Daoy (cell line): ENCODE data around the gene CHCHD6. TPM values are rescaled to one million over a fixed set of nuclear protein-coding genes. Genes with fewer than 3 reads are reported as not detected.

ENCODE experiments used
- DNase-seq: peaks from one replicate; pipeline ENCODE4 v3.0.0-alpha.2; 2015; ENCODE audit warnings: low read depth
- total RNA-seq: library from RNA; depleted of rRNA; stranded (reverse); fragments of >200 nt; shearing (Covaris generic); gene quantifications from 2 replicates; pipeline ENCODE4 v1.2.3, GENCODE V29; 2014

The CHCHD6 gene
- total RNA-seq, 1 experiment from 2014 or later, result 19.8 TPM

DNA sequence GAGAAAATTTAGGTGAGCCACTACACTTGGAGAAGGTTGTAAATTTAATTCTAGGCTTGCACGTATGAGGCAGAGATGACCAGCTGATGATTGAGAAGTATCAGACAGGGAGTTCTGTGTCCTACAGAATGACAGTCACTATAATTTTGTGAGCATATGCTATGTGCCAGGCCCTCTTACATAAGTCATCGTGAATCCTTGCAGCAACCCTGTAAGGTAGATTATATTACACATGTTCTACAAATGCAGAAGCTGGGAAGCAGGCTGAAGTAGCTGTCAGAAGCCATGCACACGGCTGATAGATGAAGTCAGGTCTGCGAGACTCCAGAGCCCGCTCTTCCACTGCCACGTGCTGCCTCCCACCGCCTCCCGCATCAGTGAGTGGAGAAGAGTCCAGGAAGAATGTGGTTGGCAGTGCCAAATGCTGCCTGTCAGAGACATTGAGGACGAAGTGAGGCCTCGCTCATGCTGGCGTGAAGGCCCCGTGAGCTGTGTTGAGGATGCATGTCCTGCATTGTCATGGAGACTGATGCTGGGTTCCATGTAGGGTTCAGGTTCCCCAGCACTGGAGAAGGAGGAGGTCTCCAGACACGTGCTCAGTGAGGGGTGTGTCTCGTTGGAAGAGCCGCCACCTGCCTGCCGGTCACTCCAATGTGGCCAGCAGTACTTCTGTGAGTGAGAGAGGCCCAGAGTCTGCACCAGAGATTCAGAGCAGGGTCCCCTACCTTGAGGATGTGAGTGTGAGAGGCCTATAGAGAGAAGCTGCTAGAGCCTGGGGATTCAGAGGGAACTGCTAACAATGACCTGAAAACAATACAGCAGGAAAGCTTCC, 155.6 kb downstream of the CHCHD6 start:
- no peak for DNase-seq

DNA sequence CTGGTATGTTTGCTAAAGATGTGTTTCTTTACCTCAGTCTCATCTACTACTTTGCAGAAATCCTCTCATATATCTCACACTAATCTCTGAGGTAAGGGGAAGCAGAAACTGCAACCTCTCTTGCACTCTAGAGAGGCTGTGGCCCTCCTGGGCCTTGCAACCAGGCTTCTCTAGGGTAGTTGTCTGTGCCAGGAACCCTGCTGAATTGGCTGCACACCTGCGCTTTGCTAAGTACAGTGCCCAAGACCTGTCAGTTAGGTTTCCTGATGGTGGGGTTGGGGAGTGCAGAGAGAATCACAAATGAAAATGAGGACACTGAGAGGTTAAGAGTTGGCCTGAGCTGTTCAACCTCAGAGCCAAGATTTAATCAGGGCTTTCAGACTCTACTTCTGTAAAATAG, 161.7 kb downstream of the CHCHD6 start:
- no peak for DNase-seq

DNA sequence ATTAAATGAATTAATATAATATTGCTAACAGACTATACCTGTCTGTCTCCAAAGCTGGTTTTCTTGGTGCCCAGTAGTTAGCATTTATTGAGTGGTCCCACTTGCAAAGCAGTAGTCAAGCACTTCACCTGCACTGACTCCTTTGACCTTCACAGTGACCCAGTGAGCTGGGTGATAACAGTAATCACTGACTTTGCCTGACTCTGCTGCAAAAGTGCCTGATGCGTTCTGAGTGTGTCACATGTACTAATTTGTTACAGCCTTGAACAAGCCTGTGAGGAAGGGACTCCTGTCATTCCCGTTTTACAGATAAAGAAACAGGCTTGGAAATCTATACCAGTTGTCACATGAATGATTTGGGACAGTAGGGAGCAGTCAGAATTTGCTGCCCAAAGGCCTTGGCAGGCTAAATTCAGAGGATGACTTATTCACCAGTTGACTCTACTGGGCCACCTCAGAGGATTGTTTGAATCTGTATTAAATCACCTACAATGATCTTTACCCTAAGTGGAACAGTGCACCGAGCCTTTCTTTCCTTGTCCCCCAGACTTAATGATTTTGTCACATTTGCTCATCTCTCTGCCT, 162.2 kb downstream of the CHCHD6 start:
- no peak for DNase-seq

DNA sequence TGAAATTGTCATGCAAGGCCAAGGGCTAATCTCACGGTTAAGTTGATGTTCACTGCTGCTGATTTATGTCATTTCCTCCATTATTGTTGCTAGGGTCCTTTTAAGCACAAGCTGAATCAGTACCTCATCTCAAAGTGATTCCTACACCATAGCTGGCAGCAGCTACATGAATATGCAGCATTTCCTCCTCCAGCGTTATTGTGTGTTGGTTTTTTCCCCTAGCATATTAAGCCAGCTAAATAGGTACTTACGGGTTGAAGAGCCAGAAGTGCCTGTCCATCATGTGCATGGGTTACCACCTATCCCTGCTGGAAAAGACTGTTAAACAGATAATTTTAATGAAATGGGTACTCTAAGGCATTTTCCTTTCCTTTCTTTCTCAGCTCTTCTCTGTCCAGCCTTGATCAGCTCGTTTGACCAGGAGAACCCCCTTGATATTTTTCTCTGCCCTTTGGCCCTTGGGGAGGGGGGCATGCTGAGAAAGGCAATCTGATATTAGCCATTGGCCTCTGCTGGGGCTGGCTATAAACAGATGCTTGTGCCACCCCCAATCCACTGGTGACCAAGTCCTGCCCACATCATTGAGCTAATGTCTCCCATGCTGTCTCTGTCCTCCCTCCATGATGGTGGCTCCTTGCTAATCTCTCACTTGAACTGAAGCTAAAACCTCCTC, 163.3 kb downstream of the CHCHD6 start:
- no peak for DNase-seq

DNA sequence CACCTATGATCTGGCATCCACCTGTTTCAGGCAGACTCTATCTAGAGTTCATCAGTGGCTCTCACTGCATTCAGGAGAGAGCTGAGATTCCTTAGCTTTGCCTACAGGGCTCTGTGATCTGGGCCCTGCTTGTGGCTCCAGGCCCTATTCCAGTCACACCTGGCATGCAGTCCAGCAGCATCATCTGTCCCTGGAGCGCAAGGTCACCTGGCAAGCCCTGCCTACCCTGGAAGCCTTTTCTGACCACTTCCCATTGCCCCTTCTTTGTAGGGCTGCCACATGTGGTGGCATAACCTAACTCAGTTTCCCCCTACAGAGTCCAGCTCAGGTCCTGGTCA, 163.8 kb downstream of the CHCHD6 start:
- DNase-seq, result no peak

DNA sequence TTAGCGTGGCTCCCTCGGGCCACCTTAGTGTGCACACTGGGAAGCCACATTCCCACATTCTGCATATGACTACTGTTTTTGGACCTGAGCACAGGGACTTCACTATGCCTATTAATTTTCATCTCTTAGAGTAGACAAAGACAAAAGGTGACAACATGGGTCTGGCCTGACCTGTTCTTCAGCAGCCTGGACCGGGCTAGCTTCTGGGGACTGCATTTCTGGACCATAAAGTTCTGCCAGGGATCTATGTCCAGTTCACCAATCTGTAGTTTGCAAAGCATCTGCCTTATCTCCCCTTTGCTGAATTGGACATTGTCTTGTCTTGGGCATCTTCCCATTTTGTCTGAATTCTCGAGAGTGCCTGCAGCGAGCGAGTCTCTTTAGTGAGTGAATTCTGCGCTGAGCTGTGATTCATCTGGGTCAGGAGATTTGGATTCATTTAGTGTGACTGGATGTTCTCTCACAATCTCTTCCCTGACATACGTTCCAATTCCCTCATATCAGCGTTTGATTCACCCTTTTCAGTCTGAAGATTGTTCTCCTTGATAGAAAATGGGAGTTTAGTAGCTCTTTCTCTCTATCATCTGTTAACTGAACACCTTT, 166.7 kb downstream of the CHCHD6 start:
- DNase-seq, result no peak

DNA sequence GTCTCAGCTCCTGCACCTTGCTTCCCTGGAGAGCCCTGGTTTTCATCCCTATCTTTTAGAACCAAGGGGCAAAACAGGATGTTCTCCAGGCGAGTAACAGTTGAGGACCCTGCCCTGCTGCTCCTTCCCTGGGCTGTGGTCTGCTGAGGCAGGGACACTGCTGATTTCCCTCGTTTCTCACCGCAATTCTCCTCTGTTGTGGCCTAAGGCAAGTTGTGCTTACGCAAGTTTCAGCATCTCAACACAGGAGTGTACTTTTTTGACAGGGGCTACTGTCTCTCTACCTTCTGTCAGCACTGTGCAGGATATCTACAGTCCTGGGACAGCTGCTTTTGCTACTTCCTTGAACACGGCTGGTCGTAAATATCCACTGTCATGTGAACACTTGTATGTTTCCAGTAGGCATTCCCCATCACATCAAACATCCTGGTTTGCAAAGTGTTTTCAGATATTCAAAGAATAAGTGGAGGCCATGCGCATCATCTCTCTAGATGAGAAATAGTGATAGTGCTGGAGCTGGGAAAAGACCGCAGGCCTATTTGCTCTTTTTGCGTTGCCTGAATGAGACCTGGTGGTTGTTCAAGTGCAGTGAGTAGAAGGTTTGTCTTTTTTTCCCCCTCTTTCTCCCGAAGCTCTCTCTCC, 168.8 kb downstream of the CHCHD6 start:
- no peak for DNase-seq

DNA sequence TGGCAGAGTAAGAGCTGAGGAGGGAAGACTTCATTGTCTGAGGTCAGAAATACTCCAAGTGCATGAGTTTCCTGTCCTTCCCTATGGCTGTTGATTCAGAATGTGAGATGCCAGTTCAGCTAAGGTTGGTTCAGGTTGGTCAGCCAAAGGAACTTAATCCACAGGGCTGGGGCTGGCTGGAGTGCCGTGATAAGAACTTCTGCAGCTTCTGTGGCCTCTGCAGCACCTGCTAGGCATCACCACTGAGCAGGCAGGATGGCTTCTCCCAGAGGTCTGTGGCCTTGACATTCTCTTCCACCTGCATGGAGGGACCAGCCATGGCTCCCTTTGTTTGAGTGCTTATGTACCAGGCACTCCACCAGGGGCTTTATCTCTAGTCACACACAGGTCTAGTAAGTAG, 169.4 kb downstream of the CHCHD6 start:
- no peak for DNase-seq

DNA sequence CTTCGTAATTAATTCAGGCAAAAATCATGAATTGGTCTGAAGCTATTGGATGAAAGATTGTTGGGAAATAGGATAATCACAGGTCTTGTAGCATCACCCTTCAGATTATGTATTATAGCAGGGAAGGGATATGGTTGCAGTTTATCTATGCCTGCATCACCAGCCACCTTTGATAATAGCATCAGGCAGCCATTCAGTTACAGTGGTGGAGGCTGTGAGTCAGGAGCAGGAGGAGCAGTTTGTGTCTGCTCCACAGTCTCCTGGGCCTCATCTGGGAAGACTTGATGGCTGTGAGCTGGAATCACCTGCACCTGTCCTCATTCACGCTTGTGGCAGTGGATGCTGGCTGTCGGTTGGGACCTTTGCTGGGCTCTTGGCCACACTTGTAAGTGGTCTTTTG, 174.6 kb downstream of the CHCHD6 start:
- DNase-seq, result no peak

DNA sequence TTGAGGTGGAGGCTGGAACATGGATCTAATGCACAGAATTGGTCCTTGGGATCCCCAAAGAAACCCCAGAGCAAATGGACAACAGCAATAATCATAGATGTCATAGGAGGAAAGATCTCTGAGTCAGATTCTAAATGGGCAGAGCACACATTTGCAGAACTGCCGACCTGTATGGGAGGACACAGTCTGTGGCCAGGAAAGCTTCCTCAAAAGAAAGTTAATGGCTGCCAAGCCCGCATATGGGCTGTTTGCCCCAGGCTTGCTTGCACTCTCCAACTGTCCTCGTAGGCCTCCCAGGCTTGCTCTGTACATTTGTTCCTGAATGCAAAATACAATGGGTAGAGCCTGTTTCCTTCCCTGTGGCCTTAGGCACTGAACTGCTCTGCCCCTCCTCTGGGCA, 176.9 kb downstream of the CHCHD6 start:
- no peak for DNase-seq

DNA sequence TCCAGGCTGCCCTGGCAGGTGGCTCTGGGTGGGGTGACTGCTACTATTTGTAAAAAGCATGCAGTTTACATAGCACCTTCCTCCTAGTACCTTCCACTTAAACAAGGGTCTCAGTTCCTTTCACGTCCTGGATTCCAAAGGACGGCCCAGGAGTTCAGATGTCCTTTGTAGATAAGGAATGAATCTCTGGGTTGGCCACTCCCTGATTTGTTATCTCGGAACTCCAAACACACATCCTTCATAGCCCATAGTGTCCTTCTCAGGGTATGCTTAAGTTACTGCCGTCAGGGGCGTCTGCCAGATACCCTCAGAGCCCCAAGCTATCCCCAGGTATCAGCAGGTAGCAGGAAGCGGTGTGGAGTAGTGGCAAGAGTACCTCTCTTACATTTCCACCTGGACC, 177.8 kb downstream of the CHCHD6 start:
- DNase-seq, result no peak

DNA sequence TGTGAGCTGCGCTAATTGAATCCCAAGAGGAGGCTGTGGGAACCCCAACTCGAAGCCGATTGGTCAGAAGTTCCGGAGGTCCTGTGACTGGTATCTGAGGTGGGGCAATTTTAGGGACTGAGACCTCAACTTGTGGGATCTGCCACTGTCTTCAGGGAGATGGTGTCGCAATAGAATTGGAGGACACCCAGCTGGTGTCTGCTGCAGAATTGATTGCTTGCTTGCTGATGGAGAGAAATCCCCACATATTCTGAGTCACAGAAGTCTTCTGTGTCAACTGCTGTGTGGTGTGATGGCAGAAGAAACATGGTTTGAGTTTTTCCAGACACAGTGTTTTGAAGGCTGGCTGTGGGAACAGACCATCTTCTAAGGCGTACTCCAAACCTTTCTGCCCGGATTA, 179.2 kb downstream of the CHCHD6 start:
- DNase-seq, result no peak

DNA sequence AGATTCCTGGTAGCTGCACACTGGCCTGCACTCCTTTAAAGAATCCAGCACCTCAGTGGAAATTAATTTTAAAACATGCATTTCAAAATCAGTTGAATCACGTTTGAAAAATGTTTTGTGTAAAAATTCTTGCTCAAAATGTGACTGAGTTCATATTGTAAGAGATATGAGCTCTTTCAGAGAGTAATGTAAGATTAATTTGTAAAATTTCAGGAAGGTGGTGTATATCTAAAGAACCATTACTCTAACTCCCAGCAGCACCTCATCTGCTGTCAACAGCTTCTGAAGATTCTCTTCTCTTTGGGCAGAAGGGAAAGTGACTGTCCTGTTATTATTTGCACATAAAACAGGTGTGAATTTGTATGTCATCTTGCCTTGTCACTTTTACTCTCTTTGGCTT, 181.4 kb downstream of the CHCHD6 start:
- DNase-seq, result no peak

DNA sequence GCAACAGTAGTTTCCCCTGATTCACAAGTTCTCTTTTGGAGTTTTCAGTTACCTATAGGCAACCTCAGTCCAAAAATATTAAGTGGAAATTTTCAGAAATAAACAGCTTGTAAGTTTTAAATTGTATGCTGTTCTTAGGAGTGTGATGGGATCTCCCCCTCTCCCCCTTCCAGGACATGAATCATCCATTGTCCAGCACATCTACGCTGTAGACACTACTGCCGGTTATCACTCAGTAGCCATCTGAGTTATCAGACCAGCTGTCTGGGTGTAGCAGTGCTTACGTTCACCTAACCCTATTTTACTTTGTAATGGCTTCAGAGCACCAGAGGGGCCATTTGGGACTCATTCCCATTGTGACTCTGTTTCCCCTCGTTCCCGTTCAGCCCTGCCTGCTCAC, 182.2 kb downstream of the CHCHD6 start:
- DNase-seq, result peak; percentile 36

DNA sequence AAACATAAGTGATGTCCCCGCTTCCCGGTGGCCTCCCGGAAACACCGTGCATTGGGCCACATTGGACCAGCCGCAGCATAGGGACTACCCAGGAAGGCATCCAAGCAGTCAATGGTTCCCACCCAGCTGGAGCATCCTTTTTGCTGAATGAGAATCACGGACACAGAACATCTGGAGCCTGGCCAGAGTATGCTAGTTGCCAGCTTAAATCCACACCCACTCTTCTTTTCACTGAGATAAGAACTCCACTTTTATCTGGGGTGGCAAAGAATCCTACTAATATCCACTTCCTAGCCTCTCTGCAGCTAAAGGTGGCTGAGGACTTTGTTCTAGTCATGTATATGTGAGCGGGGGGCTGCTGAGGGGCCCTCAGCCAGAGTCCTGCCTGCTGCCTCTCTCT, 183.6 kb downstream of the CHCHD6 start:
- no peak for DNase-seq

DNA sequence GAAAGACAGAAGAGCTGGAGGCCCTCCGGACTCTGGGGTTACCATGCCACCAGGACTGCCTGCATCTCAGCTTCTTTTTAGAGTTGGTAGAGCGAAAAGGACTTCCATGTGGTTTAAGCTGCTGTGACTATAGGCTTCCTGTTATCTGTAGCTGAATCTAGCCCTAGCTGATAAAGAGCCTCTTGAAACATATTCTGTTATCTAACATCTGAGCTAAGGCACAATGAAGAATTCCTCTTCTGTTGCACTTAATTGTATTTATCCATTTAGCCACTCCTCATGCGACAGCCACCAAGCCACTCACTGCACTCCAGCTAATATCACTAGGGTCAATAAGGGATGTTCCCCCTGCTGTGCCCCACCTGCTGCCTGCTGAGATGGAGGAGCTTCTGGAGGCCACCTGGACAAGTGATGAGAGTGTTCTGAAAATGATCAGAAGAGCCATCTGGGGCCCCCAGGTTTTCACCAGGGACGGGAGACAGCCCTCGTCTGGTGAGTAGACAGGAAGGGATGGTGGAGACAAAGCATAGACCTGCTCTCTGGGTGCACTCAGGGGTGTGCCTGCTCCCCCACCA, 184.2 kb downstream of the CHCHD6 start:
- DNase-seq, result no peak

DNA sequence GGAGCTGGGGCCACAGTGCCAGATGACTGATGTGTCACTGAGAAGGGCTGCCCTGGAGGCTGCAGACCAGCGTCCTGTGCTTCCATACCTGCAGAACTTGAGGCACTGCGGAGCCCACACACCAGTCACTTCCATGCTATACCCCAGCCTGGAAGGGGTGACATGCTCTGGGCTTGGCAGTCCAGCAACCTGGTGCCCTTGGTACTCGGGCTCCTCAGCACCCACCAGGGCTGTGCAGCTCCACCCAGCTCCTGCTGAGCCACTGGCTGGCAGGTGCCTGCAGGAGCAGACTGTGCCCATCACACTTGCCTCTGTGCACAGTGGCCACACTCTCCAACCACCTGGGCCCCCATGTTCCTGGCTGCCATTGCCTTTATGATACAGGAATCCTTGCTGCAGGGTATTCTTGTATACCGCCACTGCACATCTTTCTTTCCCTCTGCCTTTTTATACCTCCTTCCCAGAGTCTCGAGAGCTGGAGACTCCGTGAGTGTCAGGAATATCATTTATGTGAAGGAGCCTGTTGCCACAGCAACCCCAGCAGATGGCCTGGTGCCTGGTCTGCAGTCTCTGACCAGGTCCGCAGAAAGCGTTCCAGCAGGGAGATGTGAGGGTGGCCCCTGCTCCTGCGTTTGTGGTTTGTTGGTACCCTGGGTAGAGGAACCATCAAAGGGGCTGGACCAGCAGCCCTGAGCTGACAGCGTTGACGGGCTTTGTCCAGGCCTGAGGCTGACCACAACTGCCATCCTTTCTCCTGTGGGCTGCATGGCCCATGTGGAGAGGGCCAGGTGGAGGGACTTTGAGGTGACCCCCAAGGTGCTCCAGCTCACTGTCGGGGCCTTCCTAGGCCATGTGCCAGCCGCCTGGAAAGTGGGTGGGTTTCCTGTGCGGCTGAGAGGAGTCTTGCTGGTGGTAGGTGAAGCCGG, 185.5 kb downstream of the CHCHD6 start:
- DNase-seq, result no peak

DNA sequence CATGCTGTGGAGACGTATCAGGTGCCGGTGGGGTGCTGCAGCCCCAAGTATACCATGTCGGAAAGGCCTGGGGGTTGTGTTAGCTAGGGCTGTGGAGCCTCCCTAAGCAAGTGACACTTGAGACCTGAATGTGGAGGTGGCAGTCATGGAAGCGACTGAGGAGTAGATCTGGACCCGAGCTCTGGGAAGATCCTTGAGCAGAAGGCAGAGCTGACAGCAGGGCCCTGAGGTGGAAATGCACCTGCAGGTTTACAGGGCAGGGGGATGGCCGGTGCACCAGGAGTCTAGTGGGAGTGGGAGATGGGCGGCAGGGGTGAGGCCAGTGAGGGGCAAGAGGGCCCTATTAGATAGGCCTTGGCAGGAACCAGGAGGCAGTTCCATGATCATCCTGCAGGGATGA, 187.1 kb downstream of the CHCHD6 start:
- DNase-seq, result no peak

DNA sequence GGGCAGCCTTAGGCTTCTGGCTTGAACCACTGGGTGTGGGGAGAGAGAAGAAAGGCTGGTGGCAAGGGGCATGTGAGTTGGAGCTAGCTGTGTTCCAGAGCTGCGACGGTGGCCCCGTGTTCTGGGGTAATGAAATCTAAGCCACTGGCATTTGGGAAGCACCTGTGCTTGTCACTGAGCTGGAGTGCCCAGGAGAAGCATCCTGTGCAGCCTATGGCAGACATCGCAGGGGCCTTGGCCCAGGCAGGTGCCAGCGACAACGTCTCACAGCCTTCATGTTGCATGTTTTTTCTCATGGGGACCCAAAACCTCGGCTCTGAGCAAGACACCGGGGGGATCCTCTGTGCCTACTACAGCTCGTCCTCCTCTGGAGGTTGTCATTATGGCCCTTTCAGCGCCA, 187.8 kb downstream of the CHCHD6 start:
- no peak for DNase-seq

DNA sequence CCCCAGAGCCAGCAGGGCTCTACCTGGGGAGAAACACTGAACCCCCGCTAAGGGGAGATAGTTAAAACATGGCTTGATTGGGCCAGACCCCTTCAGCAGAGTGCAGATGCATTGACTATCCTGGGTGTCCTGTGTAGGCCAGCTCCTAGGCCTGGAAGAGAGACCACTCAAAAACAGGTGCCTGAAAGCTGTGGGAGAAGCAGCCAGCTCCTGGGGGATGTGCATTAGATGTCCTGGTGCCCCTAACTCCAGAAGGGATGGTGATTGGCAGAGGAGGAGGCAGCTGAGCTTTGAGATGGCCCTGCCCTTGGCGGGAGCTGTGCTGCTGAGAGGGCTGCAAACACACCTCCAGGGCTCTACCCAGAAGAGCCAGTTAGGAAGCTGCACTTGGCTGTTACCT, 189.6 kb downstream of the CHCHD6 start:
- DNase-seq, result no peak

DNA sequence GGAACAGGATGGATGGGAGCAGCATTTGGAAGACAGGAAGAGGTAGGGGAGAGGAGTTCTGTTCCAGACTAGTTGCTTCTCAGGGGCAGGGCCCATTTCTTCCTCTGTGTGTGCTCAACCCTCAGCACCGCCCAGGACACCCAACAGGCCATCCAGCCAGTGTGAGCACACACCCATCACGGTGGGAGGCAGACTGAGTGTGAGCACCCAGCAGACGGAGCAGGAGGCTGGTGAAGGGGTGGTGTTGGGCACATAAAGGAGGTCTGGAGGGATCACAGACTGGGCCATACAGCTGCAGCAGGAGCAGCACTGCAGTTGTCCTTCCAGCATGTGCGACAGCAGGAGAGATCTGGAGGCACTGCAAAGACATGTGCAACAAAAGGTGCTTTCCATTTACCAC, 190.4 kb downstream of the CHCHD6 start:
- DNase-seq, result no peak
